Heart left ventricle (tissue), 16 donors: Measurements from ENCODE around the gene MRPL14. TPM values are rescaled to one million over a fixed set of nuclear protein-coding genes. Genes with fewer than 3 reads are reported as not detected.

Experiments used
- ATAC-seq, 4 donors: fragments of 200-7000 bp; cut with Tn5 transposase; one replicate each; pipeline ENCODE4 v1.9.1; 2020 to 2022; ENCODE audit warnings: moderate library complexity in 4 of 4, mild to moderate bottlenecking in 3 of 4, moderate number of reproducible peaks in 1 of 4
- DNase-seq, 5 donors: peaks; one replicate each; pipeline ENCODE4 v3.0.0-alpha.2; 2020
- H3K27ac ChIP-seq, 12 donors: fragments of 200-600 bp; sonication (generic) in 4 of 12; one replicate each; pipeline versions ENCODE4 v1.5.0 to v1.8.0; 2016 to 2022; ENCODE audit warnings: mild to moderate bottlenecking in 2 of 12
- H3K27me3 ChIP-seq, 9 donors: fragments of 200-600 bp; sonication (generic) in 2 of 9; one replicate each; pipeline versions ENCODE4 v1.5.1 to v1.8.0; 2016 to 2022; ENCODE audit warnings: mild to moderate bottlenecking in 3 of 9
- H3K36me3 ChIP-seq, 9 donors: fragments of 200-600 bp; sonication (generic) in 2 of 9; one replicate each; pipeline versions ENCODE4 v1.5.0 to v1.8.0; 2018 to 2022; ENCODE audit warnings: mild to moderate bottlenecking in 2 of 9
- H3K4me1 ChIP-seq, 12 donors: fragments of 200-600 bp; sonication (generic) in 4 of 12; one replicate each; pipeline versions ENCODE4 v1.5.0 to v1.8.0; 2016 to 2022; ENCODE audit warnings: mild to moderate bottlenecking in 3 of 12
- H3K4me3 ChIP-seq, 12 donors: fragments of 200-600 bp; sonication (generic) in 4 of 12; one replicate each; pipeline versions ENCODE4 v1.5.0 to v1.8.0; 2017 to 2022; ENCODE audit warnings: mild to moderate bottlenecking in 9 of 12, moderate library complexity in 4 of 12
- H3K9me3 ChIP-seq, 12 donors: fragments of 200-600 bp; sonication (generic) in 4 of 12; one replicate each; pipeline versions ENCODE4 v1.5.0 to v1.8.0; 2016 to 2022; ENCODE audit warnings: mild to moderate bottlenecking in 1 of 12
- POLR2A ChIP-seq, 2 donors: fragments of 450-650 bp; IDR thresholded peaks; one replicate each; pipeline ENCODE4 v1.6.1; 2017; ENCODE audit warnings: antibody characterized with exemption in 2 of 2, mild to moderate bottlenecking in 2 of 2, moderate library complexity in 2 of 2
- WGBS, 4 donors: extraction: QIAGEN DNeasy Blood & Tissue Kit in 2 of 4; methylation state at CpG; one replicate each; pipeline versions ENCODE4 v1.1.5 to v1.1.7; 2013 to 2018; 5-methylcytosine and 5-hydroxymethylcytosine counted together
- intact Hi-C, 10 donors: fragments of 100-400 bp; cut with DNase I; formaldehyde crosslinking; loops; one replicate each; pipeline versions ENCODE4 v1.11.1 to v1.14.2; 2022
- polyA plus RNA-seq, 2 donors: library from polyadenylated mRNA; stranded (reverse); fragments of 200-250 nt; gene quantifications; one replicate each; pipeline ENCODE4 v1.2.3, GENCODE V29; 2013
- total RNA-seq, 9 donors: library from RNA; depleted of rRNA in 2 of 9; stranded (reverse); fragments of >200 nt in 2 of 9; fragmentation: NEBNext Ultra II Directional in 3 of 9; extraction: Animal tissue kit (Norgen Biotek cat#: 25700) in 3 of 9; gene quantifications; one replicate each; pipeline versions ENCODE4 v1.1.0 to v1.2.4, GENCODE V29; 2016 to 2023
- TF ChIP-seq, protein P1 (sequence below), 12 donors: fragments of 200-600 bp; sonication (generic) in 4 of 12; IDR thresholded peaks; one replicate each; pipeline versions ENCODE4 v1.5.0 to v1.8.0; 2018 to 2022; ENCODE audit warnings: antibody characterized with exemption in 12 of 12, mild to moderate bottlenecking in 5 of 12
- donor health status: ischemic (EF 13 %, LVEDD 7.1; RV severe dilation, severe dysfunction).
- donor health status: healthy with polysubstance abuse.
- donor health status: DM: no; HTN: yes; CAD: no.
- donor health status: DM: no; HTN: no; CAD: no.
- donor health status: ischemic (EF 25% LVEDD 6.9; RV normal size, moderate dysfunction).
- donor health status: ischemic (EF 25% LVEDD 5.7; RV mildly dilated, moderate dysfunction).
- donor health status: healthy.
- donor health status: DM: yes; HTN: yes; CAD: no.
- donor health status: ischemic (EF 35%, LVEDD 5.7; RV mildly dilated, moderate dysfunction).
- donor health status: nonischemic (EF 11% LVEDD 7.7; RV severe dilation, severe dysfunction).
- donor health status: DM: yes; HTN: yes; CAD: no.
- donor health status: PGD.
- donor health status: ischemic (EF 29% LVEDD 5.4; RV normal size, mild dysfunction).
- donor health status: nonischemic (EF 23%, LVEDD 6.1; RV moderate dilation, normal function).

The MRPL14 gene
- total and polyA plus RNA-seq, 11 donors, result 35.3 to 72.9 (median 44.1) TPM

DNA sequence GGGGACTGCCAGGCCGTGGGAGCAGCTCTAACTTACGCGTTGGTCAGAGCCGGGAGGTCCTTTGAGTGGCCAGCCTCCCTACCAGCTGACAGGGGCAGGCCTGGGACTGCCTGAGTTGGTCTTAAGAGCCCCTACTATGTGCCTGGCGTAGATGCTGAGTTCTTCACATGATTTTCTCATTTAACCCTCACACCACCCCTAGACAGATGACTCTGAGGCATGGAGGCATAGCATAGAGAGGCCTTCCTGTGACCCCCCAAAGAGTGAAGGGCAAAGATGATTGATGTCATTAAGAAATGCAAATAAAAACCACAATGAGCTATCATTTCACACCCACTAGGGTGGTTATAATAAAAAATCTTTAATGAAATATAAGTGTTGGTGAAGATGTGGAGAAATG lies 36.8 kb downstream of the MRPL14 start:
- no peak for TF ChIP-seq POLR2A (IDR thresholded peaks at IDR 0.05)
- TF ChIP-seq, protein P1, sequence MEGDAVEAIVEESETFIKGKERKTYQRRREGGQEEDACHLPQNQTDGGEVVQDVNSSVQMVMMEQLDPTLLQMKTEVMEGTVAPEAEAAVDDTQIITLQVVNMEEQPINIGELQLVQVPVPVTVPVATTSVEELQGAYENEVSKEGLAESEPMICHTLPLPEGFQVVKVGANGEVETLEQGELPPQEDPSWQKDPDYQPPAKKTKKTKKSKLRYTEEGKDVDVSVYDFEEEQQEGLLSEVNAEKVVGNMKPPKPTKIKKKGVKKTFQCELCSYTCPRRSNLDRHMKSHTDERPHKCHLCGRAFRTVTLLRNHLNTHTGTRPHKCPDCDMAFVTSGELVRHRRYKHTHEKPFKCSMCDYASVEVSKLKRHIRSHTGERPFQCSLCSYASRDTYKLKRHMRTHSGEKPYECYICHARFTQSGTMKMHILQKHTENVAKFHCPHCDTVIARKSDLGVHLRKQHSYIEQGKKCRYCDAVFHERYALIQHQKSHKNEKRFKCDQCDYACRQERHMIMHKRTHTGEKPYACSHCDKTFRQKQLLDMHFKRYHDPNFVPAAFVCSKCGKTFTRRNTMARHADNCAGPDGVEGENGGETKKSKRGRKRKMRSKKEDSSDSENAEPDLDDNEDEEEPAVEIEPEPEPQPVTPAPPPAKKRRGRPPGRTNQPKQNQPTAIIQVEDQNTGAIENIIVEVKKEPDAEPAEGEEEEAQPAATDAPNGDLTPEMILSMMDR (IDR thresholded peaks at IDR 0.05), result no peak
- Histone ChIP-seq H3K27me3 (no peaks in the 10 kb centered on the region), H3K4me3 (no peak overlapping the region), H3K36me3 (peaks cover 0 to 7% (median 0%) of the 10 kb centered on the region in 9 donors), H3K4me1 (peaks cover 0 to 9% (median 0%) of the 10 kb centered on the region in 12 donors), H3K9me3 (no peaks in the 10 kb centered on the region), H3K27ac (no peak overlapping the region)
- DNase-seq, result no peak
- 87 to 92% (median 90%) methylated on average over 5 of the region's 5 CpGs for WGBS, 4 donors
- no peak for ATAC-seq
- intact Hi-C loops, result loop anchor here in 3 of 10 donors (10.0 kb wide), 2 partner anchors 144 to 164 kb away; partner anchors contain the start of gene SLC35B2 (in 2 of the 3)

GRCh38 chr6:44088827-44089590 lies 38.2 kb downstream of the MRPL14 start:
- Histone ChIP-seq H3K4me3 (no peak overlapping the region), H3K9me3 (no peaks in the 10 kb centered on the region), H3K4me1 (peaks cover 0 to 13% (median 0%) of the 10 kb centered on the region in 12 donors), H3K27ac (no peak overlapping the region), H3K36me3 (peaks cover 0 to 2% (median 0%) of the 10 kb centered on the region in 9 donors), H3K27me3 (no peaks in the 10 kb centered on the region)
- intact Hi-C loops, result no loop called here
- no peak for TF ChIP-seq POLR2A (IDR thresholded peaks at IDR 0.05)
- TF ChIP-seq, protein P1 (IDR thresholded peaks at IDR 0.05), result no peak
- WGBS, 4 donors, result 94 to 99% (median 96%) methylated on average over 5 to 11 of the region's 11 CpGs
- ATAC-seq, result no peak
- DNase-seq, result no peak

DNA sequence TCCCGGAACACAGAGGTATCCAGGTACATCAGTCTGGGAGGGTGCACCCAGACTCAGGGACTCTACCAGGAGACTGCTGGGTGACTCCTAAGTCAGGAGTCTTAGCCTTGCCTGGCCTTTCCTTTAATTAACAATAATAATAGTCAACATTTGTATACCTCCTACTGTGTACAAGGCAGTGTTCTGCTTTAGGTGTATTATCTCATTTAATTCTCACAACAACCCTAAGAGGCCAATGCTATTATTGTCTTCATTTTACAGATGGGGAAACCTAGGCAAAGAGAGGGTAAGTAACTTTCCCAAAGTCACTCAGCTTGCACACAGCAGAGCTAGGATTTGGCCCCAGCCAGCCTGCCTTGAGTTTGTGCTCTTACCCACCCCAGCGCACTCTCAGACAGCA lies 39.6 kb downstream of the MRPL14 start:
- Histone ChIP-seq H3K27ac (peak overlapping the region in 1 of 12 donors; percentile 30), H3K27me3 (no peaks in the 10 kb centered on the region), H3K9me3 (no peaks in the 10 kb centered on the region), H3K4me1 (peaks cover 0 to 27% (median 4%) of the 10 kb centered on the region in 12 donors), H3K4me3 (no peak overlapping the region), H3K36me3 (no peaks in the 10 kb centered on the region)
- TF ChIP-seq POLR2A (IDR thresholded peaks at IDR 0.05), result no peak
- TF ChIP-seq, protein P1 (IDR thresholded peaks at IDR 0.05), result no peak
- 95 to 100% (median 99%) methylated on average over 2 of the region's 2 CpGs for WGBS, 4 donors
- no peak for DNase-seq
- intact Hi-C loops, result no loop called here
- ATAC-seq, result peak in 1 of 4 donors; percentile 2

DNA sequence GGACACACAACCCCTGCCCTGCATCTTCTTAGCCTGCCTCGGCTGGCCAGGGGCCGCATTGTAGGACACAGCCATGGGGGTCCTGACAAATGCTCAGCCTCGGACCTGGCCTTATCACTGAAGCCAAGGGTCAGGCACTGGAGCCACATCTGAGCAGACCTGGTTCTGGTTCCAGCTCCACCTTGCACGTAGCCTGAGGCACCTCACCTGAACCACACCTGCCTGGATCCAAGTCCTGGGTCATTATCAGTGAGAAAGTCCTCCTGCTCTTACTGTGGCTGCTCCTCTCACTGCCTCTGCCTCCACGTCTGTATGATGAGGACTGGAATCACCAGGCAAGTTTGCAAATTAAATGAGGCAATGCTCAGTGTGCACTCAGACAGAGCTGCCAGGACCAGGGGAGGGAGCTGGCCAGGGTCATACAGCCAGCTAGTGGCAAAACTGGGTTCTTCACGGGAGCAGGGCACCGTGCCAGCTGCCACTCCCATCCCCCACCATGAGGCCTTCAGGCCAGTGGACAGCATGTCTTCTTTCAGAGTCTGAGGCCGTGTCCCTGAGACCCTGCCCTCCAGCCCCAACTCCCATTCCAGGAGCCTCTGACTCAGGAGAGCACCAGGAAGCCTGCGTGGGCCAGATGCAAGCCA lies 40.2 kb downstream of the MRPL14 start:
- intact Hi-C loops, result no loop called here
- no peaks in the 10 kb centered on the region for H3K36me3 ChIP-seq
- WGBS, 4 donors, result 51 to 65% (median 62%) methylated on average over 9 of the region's 9 CpGs
- H3K9me3 ChIP-seq, result no peaks in the 10 kb centered on the region
- ATAC-seq (peak in 3 of 4 donors; percentile 33 to 52 (median 52)), DNase-seq (peak in 4 of 5 donors; percentile 46 to 76 (median 72))
- H3K4me3 ChIP-seq, result no peak overlapping the region
- H3K27ac ChIP-seq, result peak overlapping the region in 1 of 12 donors; percentile 30
- H3K4me1 ChIP-seq, result peaks cover 0 to 29% (median 4%) of the 10 kb centered on the region in 12 donors
- no peaks in the 10 kb centered on the region for H3K27me3 ChIP-seq
- TF ChIP-seq POLR2A (IDR thresholded peaks at IDR 0.05), result no peak
- TF ChIP-seq, protein P1 (IDR thresholded peaks at IDR 0.05), result no peak
